Measurements from ENCODE around the gene HERC5.
A peak's percentile ranks its signal among the peaks of the same experiment; 100 is the strongest.
"Not testable (repeated sequence)": the region's sequence is repeated elsewhere in the genome, so short reads cannot be mapped to it uniquely, and the experiment has no call there.

HERC5 gene

DNA sequence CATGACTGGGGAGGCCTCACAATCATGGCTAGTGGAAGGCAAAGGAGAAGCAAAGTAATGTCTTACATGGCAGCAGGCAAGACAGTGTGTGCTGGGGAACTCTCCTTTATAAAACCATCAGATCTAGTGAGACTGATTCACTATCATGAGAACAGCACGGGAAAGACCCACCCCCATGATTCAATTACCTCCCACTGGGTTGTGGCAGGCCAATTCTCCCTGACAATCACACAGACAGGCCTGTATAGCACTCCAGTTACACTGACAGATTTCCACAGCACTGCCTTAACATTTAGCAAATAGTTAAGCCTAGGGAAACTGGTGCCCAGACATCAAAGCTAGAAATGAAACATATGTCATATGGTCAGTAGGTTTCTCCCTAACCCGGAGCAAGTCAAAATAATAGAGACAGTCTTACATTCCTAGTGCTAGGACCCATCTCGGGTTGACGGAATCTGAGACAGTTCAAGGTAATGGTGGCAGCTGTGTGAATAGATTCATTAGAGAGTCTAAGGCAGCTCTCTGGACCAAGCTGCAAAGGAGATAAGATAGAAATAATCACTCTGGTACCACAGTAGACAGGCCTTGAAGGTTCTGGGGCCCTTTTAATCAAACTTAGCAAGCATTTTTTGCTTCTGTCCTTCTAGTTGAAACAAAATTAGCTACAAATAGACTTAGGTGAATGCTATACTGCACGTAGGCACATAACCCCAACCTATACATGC is 9.4 kb upstream of the HERC5 start:
- TF ChIP-seq, protein P1, sequence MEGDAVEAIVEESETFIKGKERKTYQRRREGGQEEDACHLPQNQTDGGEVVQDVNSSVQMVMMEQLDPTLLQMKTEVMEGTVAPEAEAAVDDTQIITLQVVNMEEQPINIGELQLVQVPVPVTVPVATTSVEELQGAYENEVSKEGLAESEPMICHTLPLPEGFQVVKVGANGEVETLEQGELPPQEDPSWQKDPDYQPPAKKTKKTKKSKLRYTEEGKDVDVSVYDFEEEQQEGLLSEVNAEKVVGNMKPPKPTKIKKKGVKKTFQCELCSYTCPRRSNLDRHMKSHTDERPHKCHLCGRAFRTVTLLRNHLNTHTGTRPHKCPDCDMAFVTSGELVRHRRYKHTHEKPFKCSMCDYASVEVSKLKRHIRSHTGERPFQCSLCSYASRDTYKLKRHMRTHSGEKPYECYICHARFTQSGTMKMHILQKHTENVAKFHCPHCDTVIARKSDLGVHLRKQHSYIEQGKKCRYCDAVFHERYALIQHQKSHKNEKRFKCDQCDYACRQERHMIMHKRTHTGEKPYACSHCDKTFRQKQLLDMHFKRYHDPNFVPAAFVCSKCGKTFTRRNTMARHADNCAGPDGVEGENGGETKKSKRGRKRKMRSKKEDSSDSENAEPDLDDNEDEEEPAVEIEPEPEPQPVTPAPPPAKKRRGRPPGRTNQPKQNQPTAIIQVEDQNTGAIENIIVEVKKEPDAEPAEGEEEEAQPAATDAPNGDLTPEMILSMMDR (IDR thresholded peaks at IDR 0.05; ENCODE audit: low read depth, low read length), result no peak
- H3K4me3 ChIP-seq (ENCODE audit: low read depth, low read length), result no peak overlapping the region

GRCh38 chr4:88448211-88448765 is 8.6 kb upstream of the HERC5 start:
- not testable (repeated sequence) for H3K4me3 ChIP-seq (ENCODE audit: low read depth, low read length)

DNA sequence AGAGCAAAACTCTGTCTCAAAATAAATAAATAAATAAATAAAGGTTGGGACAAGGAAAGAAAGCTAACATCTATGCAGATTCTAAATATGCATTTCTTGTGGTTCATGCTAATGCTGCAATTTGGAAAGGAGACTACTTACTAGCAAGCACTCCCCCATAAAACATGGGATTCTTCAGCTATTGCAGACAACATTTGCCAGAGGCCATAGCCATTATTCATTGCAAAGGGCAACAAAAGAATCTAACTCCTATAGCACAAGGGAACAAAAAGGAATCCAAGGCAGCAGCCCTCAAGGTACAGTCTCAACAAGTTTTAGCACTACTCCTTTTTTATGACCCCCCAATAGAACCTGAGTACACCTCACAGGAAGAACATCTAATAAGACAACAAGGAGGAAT is 8.0 kb upstream of the HERC5 start:
- no peak overlapping the region for H3K4me3 ChIP-seq (ENCODE audit: low read depth, low read length)
- TF ChIP-seq, protein P1 (IDR thresholded peaks at IDR 0.05; ENCODE audit: low read depth, low read length), result no peak

DNA sequence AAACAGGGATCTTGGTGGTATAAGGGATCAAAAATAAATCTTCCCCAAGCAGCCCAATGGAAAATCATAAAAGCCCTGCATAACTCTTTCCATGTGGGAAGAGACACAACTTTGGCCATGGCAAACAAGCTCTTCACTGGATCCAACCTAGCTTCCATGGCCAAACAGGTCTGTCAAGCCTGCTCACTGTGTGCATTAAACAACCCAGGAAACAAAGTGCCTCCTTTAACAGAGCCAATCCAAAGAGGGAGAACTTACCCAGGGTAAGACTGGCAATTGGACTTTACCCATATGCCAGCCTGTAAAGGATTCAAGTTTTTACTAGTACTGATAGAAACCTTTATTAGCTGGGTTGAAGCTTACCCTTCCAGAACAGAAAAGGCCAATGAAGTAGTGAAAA is 7.6 kb upstream of the HERC5 start:
- no peak overlapping the region for H3K4me3 ChIP-seq (ENCODE audit: low read depth, low read length)
- TF ChIP-seq, protein P1 (IDR thresholded peaks at IDR 0.05; ENCODE audit: low read depth, low read length), result no peak

GRCh38 chr4:88451205-88451604 is 5.7 kb upstream of the HERC5 start:
- H3K4me3 ChIP-seq (ENCODE audit: low read depth, low read length), result no peak overlapping the region
- TF ChIP-seq, protein P1 (IDR thresholded peaks at IDR 0.05; ENCODE audit: low read depth, low read length), result no peak

DNA sequence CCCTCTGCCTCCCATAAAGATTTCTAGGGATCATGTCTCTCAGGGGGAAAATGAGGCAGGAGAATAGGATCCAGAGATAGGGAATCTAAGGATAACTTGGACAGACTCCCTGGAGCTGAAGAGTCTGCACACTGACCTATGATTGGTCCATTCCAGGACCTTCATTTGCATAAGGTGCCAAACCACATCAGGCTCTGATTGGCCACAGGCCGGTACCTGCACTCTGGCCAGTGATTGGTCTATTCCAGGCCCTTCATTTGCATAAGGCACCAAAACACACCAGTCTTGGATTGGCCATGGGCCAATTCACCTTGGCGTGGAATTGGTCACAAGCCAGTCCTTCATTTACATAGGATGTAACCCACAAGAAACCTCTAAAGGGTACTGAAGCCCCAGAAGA is 4.0 kb upstream of the HERC5 start:
- H3K4me3 ChIP-seq (ENCODE audit: low read depth, low read length), result no peak overlapping the region
- TF ChIP-seq, protein P1 (IDR thresholded peaks at IDR 0.05; ENCODE audit: low read depth, low read length), result no peak

DNA sequence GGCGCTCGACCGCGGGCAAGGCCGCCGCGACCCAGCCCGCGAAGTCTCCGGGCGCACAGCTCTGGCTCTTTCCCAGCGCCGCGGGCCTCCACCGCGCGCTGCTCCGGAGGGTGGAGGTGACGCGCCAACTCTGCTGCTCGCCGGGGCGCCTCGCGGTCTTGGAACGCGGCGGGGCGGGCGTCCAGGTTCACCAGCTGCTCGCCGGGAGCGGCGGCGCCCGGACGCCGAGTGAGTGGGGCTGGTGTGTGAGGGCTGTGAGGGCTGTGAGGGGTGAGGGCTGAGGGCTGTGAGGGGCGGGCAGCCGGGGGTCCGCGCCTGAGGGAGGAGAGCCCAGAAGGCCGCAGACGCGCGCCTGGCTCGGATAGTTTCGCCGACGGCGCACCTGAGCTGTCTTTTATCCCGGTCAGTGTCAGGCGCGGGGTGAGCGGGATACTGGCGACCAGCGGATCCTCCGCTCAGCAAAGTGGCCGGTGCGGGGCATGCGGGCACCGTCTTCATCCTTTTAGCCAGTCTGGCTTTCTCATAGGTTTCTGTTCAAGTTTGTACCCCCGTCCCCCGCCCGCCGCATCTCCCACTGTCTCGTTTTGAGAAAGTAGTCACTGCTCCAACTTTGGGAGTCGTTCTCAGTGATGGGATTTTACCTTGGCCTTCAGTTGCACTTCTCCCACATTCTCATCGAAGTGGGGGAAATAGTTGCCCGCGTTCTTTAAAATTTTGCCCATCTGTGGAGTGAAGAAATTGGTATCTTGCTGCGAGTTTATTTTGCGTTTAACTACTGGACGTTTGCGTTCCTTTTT is 586 bp downstream of the HERC5 start:
- H3K4me3 ChIP-seq (ENCODE audit: low read depth, low read length), result peak overlapping the region; percentile 61
- TF ChIP-seq, protein P1 (IDR thresholded peaks at IDR 0.05; ENCODE audit: low read depth, low read length), result no peak

Measured in WI38 (cell line).